PC-9 (cell line): ENCODE results near the gene TEX29.

Source experiments
- EZH2 ChIP-seq: fragments of 200-600 bp; sonication (generic); IDR thresholded peaks from 2 replicates; pipeline ENCODE4 v1.8.0; 2017; ENCODE audit warnings: antibody characterized with exemption, low read depth
- TF ChIP-seq, protein P1 (sequence below): fragments of 200-600 bp; sonication (generic); conservative IDR thresholded peaks from 2 replicates; pipeline ENCODE4 v1.6.1; 2017; ENCODE audit warnings: mixed run types, antibody characterized with exemption, mild to moderate bottlenecking, moderate library complexity

DNA sequence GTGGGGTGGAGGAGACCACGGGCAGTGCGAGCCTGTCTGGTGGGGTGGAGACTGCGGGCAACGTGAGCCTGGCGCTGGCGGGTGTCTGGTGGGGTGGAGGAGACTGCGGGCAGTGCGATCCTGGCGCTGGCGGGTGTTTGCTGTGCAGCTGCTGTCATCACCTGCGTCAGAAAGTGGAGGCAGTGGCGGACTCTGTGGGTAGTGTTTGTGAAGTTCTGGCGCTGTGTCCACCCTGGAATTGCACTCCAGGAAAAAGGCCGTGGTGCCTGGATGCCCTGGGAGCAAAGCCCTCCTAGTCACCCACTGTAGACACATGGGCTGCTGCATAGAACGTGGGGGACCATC lies 6.2 kb downstream of the TEX29 start:
- TF ChIP-seq, protein P1, sequence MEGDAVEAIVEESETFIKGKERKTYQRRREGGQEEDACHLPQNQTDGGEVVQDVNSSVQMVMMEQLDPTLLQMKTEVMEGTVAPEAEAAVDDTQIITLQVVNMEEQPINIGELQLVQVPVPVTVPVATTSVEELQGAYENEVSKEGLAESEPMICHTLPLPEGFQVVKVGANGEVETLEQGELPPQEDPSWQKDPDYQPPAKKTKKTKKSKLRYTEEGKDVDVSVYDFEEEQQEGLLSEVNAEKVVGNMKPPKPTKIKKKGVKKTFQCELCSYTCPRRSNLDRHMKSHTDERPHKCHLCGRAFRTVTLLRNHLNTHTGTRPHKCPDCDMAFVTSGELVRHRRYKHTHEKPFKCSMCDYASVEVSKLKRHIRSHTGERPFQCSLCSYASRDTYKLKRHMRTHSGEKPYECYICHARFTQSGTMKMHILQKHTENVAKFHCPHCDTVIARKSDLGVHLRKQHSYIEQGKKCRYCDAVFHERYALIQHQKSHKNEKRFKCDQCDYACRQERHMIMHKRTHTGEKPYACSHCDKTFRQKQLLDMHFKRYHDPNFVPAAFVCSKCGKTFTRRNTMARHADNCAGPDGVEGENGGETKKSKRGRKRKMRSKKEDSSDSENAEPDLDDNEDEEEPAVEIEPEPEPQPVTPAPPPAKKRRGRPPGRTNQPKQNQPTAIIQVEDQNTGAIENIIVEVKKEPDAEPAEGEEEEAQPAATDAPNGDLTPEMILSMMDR, result no peak
- TF ChIP-seq EZH2, result no peak
